Measurements from ENCODE around the gene KIF6.

GRCh38 chr6:39420300-39421265, 304.6 kb downstream of the KIF6 start:
- TF ChIP-seq EZH2 (IDR thresholded peaks at IDR 0.05; ENCODE audit: low read depth, low read length, severe bottlenecking) (no peak), CTCF (IDR thresholded peaks at IDR 0.05; ENCODE audit: control extremely low read depth in 1 of 3, insufficient read depth in 1 of 3, low read depth in 1 of 3, low read length in 3 of 3) (no peak)

Data from H1 (cell line).